Measurements from ENCODE around the gene HAGHL. TPM values are rescaled to one million over a fixed set of nuclear protein-coding genes. Genes with fewer than 3 reads are reported as not detected.

The HAGHL gene
- total and polyA plus RNA-seq, 2 of the 8 experiments (the other 6 are each of a cell fraction or from before 2014, with no cell fraction given): 26.6 to 26.9 TPM

DNA sequence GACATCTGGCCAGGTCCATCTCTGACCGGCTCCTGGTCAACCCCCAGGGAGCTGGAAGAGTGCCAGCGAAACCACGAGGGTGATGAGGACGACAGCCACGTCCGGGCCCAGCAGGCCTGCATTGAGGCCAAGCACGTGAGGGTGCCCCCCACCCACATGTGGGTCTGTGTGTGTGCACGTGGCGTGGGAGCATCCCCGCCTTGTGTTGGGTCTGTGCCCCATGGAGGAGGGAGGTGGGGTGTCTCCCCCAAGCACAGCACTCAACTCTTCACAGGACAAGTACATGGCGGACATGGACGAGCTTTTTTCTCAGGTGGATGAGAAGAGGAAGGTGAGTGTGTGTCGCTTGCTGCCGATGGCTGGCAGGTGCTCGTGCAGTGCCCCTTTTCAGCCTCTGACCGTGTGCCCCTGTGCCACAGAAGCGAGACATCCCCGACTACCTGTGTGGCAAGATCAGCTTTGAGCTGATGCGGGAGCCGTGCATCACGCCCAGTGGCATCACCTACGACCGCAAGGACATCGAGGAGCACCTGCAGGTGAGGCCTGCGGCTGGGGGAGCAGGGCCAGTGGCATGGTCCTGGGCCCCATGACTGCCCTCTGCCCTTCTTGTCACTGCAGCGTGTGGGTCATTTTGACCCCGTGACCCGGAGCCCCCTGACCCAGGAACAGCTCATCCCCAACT, 45.0 kb upstream of the HAGHL start:
- Histone ChIP-seq H3K23ac (ENCODE audit: insufficient read length) (no peak overlapping the region), H2BK5ac (ENCODE audit: low read depth, low read length) (no peak overlapping the region; the same call in 1 of the 2 replicates), H2BK120ac (replicated peaks; ENCODE audit: low read depth, low read length) (no peak overlapping the region), H3K9ac (replicated peaks in 1 of 4; ENCODE audit: extremely low read depth in 1 of 4, low read depth in 3 of 4, low read length in 3 of 4) (no peak overlapping the region), H2BK20ac (ENCODE audit: low read length) (no peak overlapping the region), H3K79me2 (ENCODE audit: control insufficient read depth in 1 of 2, insufficient read depth in 2 of 2, low read length in 2 of 2) (peaks cover 0 to 12% of the 10 kb centered on the region in 2 experiments; a peak in 1 of 4 replicates), H3K18ac (ENCODE audit: extremely low read depth, low read length) (no peak overlapping the region), H4K20me1 (replicated peaks in 1 of 2; ENCODE audit: control insufficient read depth in 1 of 2, insufficient read depth in 2 of 2, low read length in 2 of 2) (peaks cover 4 to 32% of the 10 kb centered on the region in 2 experiments), H2BK15ac (ENCODE audit: low read length) (no peak overlapping the region), H3K56ac (replicated peaks; ENCODE audit: insufficient read length, low read depth, low read length) (no peak overlapping the region), H2AK5ac (ENCODE audit: low read depth, low read length) (no peak overlapping the region), H3K36me3 (ENCODE audit: control insufficient read depth in 2 of 4, insufficient read depth in 4 of 4, low read length in 3 of 4) (peaks cover 4 to 27% (median 13%) of the 10 kb centered on the region in 4 experiments; a peak in 7 of 8 replicates), H3K27me3 (replicated peaks in 1 of 4; ENCODE audit: control insufficient read depth in 3 of 4, extremely low read depth in 1 of 4, insufficient read depth in 3 of 4, low read length in 3 of 4) (no peaks in the 10 kb centered on the region), H3K9me3 (ENCODE audit: insufficient read depth in 2 of 2, low read depth in 1 of 2, low read length in 1 of 2) (no peaks in the 10 kb centered on the region), H3K4me2 (ENCODE audit: insufficient read depth in 1 of 2, low read depth in 2 of 2, low read length in 2 of 2) (peak overlapping the region; percentile 74; a peak in 3 of 4 replicates), H4K5ac (ENCODE audit: insufficient read length, low read depth, low read length) (no peak overlapping the region), H3K27ac (ENCODE audit: low read depth, low read length) (no peak overlapping the region), H2AFZ (ENCODE audit: low read length) (no peak overlapping the region), H3K4me1 (replicated peaks in 1 of 4; ENCODE audit: control insufficient read depth in 3 of 4, insufficient read depth in 4 of 4, low read length in 3 of 4) (peaks cover 0 to 26% (median 21%) of the 10 kb centered on the region in 4 experiments; a peak in 6 of 7 replicates), H4K91ac (replicated peaks; ENCODE audit: insufficient read length, low read length) (no peak overlapping the region), H4K8ac (ENCODE audit: extremely low read depth, insufficient read depth, low read length) (peak overlapping the region; percentile 65; the same call in 1 of the 2 replicates), H3K14ac (ENCODE audit: insufficient read length) (no peak overlapping the region), H3K23me2 (ENCODE audit: low read depth, low read length) (peaks cover 13% of the 10 kb centered on the region; the same call in 1 of the 2 replicates), H2BK12ac (ENCODE audit: low read depth, low read length) (no peak overlapping the region), H3K4me3 (ENCODE audit: extremely low read depth in 1 of 4, insufficient read depth in 2 of 4, low read depth in 3 of 4, low read length in 4 of 4) (peak overlapping the region in 1 of 4 experiments; percentile 89; a peak in 1 of 8 replicates), H3K79me1 (ENCODE audit: low read depth, low read length) (peaks cover 6% of the 10 kb centered on the region; the same call in 1 of the 2 replicates), H3K4ac (replicated peaks; ENCODE audit: insufficient read length, low read depth, low read length) (no peak overlapping the region)
- ChIA-PET CTCF (ENCODE audit: partially characterized antibody) (interaction anchor here (0.6 to 1.9 kb wide), 18 partner anchors 9 to 781 kb away, joined by 3 to 8 read pairs (median 3); partner anchors contain the start of genes MCRIP2 and WDR24), POLR2A (ENCODE audit: partially characterized antibody) (interaction anchor here (0.7 to 13.3 kb wide), 18 partner anchors 8 to 299 kb away, joined by 3 to 214 read pairs (median 6); partner anchors contain the start of genes ANTKMT, CCDC78, GNG13 and HAGHL)
- FAIRE-seq (no peak), DNase-seq (ENCODE audit: low read depth in 1 of 2, low spot score in 2 of 2) (no peak)
- 92% methylated on average over 28 of the region's 28 CpGs; no CpG with 5 or more reads in 1 of the 2 experiments for WGBS, 2 experiments (ENCODE audit: extremely low coverage in 1 of 2, insufficient coverage in 1 of 2, insufficient read length in 1 of 2, insufficient replicate concordance in 2 of 2, low coverage in 1 of 2, low lambda C conversion rate in 2 of 2, missing lambda C conversion rate in 1 of 2)
- TF ChIP-seq NRF1 (IDR thresholded peaks at IDR 0.05; ENCODE audit: low read depth, low read length) (no peak), SAP30 (IDR thresholded peaks at IDR 0.05; ENCODE audit: insufficient read depth, insufficient replicate concordance, low read length) (no peak), MAFK (IDR thresholded peaks at IDR 0.05; ENCODE audit: low read depth, low read length) (no peak), CTBP2 (IDR thresholded peaks at IDR 0.05; ENCODE audit: borderline replicate concordance, insufficient read depth, insufficient read length, low read length) (no peak), PHF8 (conservative IDR thresholded peaks at IDR 0.05; ENCODE audit: low read depth, low read length) (no peak), SP2 (IDR thresholded peaks at IDR 0.05; ENCODE audit: low read length) (no peak), TBP (IDR thresholded peaks at IDR 0.05; ENCODE audit: low read depth, low read length) (no peak), TAF1 (IDR thresholded peaks at IDR 0.05; ENCODE audit: low read depth, low read length) (no peak), CHD1 (IDR thresholded peaks at IDR 0.05; ENCODE audit: low read depth, low read length) (no peak), TAF7 (optimal IDR thresholded peaks at IDR 0.05; ENCODE audit: borderline replicate concordance, low read depth, low read length) (no peak), RFX5 (IDR thresholded peaks at IDR 0.05; ENCODE audit: borderline replicate concordance, low read depth, low read length) (no peak), HDAC6 (IDR thresholded peaks at IDR 0.05; ENCODE audit: low read depth, low read length) (no peak)

All from H1 (cell line).